Endothelial cell of umbilical vein (primary cell): ENCODE measurements around the gene RPS27. TPM values are rescaled to one million over a fixed set of nuclear protein-coding genes. Genes with fewer than 3 reads are reported as not detected.

ENCODE experiments used
- BruUV-seq: library from RNA; stranded (reverse); fragments of 400-500 nt; replicated peaks from 2 replicates; lab custom pipeline; 2021; lab: Mats Ljungman, UMichigan
- CTCF ChIA-PET: fragments of 300-600, 350-600 bp; sonication (Branson Sonifier 250); formaldehyde crosslinking; loops from one replicate; lab custom pipeline; 2021; ENCODE audit warnings: antibody characterized with exemption, inconsistent platforms; lab: Charles Lee
- POLR2A ChIA-PET: fragments of 300-600, 350-600 bp; sonication (Branson Sonifier 250); formaldehyde crosslinking; loops from one replicate; lab custom pipeline; 2021; ENCODE audit warnings: antibody characterized with exemption, inconsistent platforms; lab: Charles Lee
- DNase-seq: peaks from one replicate; pipeline ENCODE4 v3.0.0-alpha.2; 2011; ENCODE audit warnings: low read depth, low spot score
- FAIRE-seq: peaks from 2 replicates; lab custom pipeline; 2011; peaks lifted over from hg19 to GRCh38; lab: Jason Lieb, UNC
- H2AFZ ChIP-seq: 2 replicates; pipeline ENCODE4 v1.6.0; 2012; ENCODE audit warnings: low read depth, low read length, control low read depth, inconsistent platforms
- H3K27ac ChIP-seq: 2 replicates; pipeline ENCODE4 v1.5.1; 2011; ENCODE audit warnings: low read depth, mild to moderate bottlenecking, control low read depth, low read length, moderate library complexity; ENCODE audit not compliant: insufficient read depth
- H3K27me3 ChIP-seq, 2 experiments: 2 replicates each; pipeline versions ENCODE4 v1.6.0 to v1.6.1; 2011; ENCODE audit warnings: low read length in 2 of 2, mixed read lengths in 1 of 2; ENCODE audit not compliant: control insufficient read depth in 2 of 2, insufficient read depth in 2 of 2
- H3K36me3 ChIP-seq, 2 experiments: 2 replicates in 1 of 2; 3 replicates in 1 of 2; pipeline ENCODE4 v1.5.1; 2011; ENCODE audit warnings: low read length in 2 of 2, mild to moderate bottlenecking in 1 of 2, moderate library complexity in 1 of 2; ENCODE audit not compliant: control insufficient read depth in 2 of 2, insufficient read depth in 2 of 2; ENCODE audit errors: extremely low read depth in 1 of 2
- H3K4me1 ChIP-seq: 3 replicates; pipeline ENCODE4 v1.5.1; 2011; ENCODE audit warnings: mild to moderate bottlenecking, low read length; ENCODE audit not compliant: control insufficient read depth, insufficient read depth; ENCODE audit errors: extremely low read depth
- H3K4me2 ChIP-seq: 2 replicates; pipeline ENCODE4 v1.6.1; 2011; ENCODE audit warnings: low read length, control low read depth, mixed read lengths; ENCODE audit not compliant: insufficient read depth
- H3K4me3 ChIP-seq, 3 experiments: fragments of 200-600 bp in 1 of 3; sonication (generic), shearing (Covaris generic) in 1 of 3; replicated peaks in 1 of 3; 2 replicates each; pipeline ENCODE4 v1.5.1; 2011 to 2016; ENCODE audit warnings: control low read depth in 3 of 3, low read length in 3 of 3, mild to moderate bottlenecking in 2 of 3, inconsistent platforms in 1 of 3, low read depth in 1 of 3, moderate library complexity in 1 of 3; ENCODE audit not compliant: insufficient read depth in 1 of 3
- H3K79me2 ChIP-seq: 2 replicates; pipeline ENCODE4 v1.6.0; 2012; ENCODE audit warnings: low read length, inconsistent platforms; ENCODE audit not compliant: control insufficient read depth, insufficient read depth
- H3K9ac ChIP-seq: replicated peaks from 2 replicates; pipeline ENCODE3; 2011; ENCODE audit warnings: low read length, control low read depth; ENCODE audit not compliant: insufficient read depth; ENCODE audit errors: extremely low read depth
- H3K9me1 ChIP-seq: replicated peaks from 3 replicates; pipeline ENCODE4 v1.6.0; 2011; ENCODE audit warnings: mild to moderate bottlenecking, low read length; ENCODE audit not compliant: control insufficient read depth, insufficient read depth; ENCODE audit errors: extremely low read depth
- H3K9me3 ChIP-seq: replicated peaks from 2 replicates; pipeline ENCODE4 v1.5.1; 2012; ENCODE audit warnings: low read length, inconsistent platforms; ENCODE audit not compliant: control insufficient read depth, insufficient read depth
- H4K20me1 ChIP-seq: replicated peaks from 2 replicates; pipeline ENCODE3; 2011; ENCODE audit warnings: mild to moderate bottlenecking, low read length; ENCODE audit not compliant: control insufficient read depth, insufficient read depth; ENCODE audit errors: extremely low read depth
- EZH2 ChIP-seq: IDR thresholded peaks from 2 replicates; pipeline ENCODE4 v1.6.1; 2012; ENCODE audit warnings: borderline replicate concordance, low read depth, mild to moderate bottlenecking, moderate library complexity, low read length, inconsistent platforms; ENCODE audit not compliant: severe bottlenecking
- GATA2 ChIP-seq: IDR thresholded peaks from 2 replicates; pipeline ENCODE4 v1.7.0; 2011; ENCODE audit warnings: low read depth, mild to moderate bottlenecking, moderate library complexity, mixed read lengths, low read length; ENCODE audit not compliant: insufficient read length, insufficient read depth
- JUN ChIP-seq: IDR thresholded peaks from 2 replicates; pipeline ENCODE4 v1.6.1; 2011; ENCODE audit warnings: borderline replicate concordance, low read depth; ENCODE audit not compliant: insufficient read length, insufficient read depth
- MAX ChIP-seq: IDR thresholded peaks from 2 replicates; pipeline ENCODE4 v1.6.1; 2011; ENCODE audit not compliant: insufficient read depth, insufficient read length
- MYC ChIP-seq: IDR thresholded peaks from one replicate; pipeline ENCODE4 v1.6.1; 2011; ENCODE audit warnings: mild to moderate bottlenecking, low read depth, low read length
- POLR2A ChIP-seq: IDR thresholded peaks from 2 replicates; pipeline ENCODE4 v1.6.1; 2012; ENCODE audit warnings: low read depth, mild to moderate bottlenecking, control low read depth, low read length
- POLR2AphosphoS5 ChIP-seq: IDR thresholded peaks from 2 replicates; pipeline ENCODE4 v1.6.1; 2012; ENCODE audit warnings: low read depth, mild to moderate bottlenecking, control low read depth, low read length, moderate library complexity; ENCODE audit not compliant: insufficient read depth
- dilution Hi-C: fragments of 300-500 bp; cut with MboI; formaldehyde crosslinking; loops from one replicate; pipeline ENCODE4 v1.15.0; 2019; ENCODE audit warnings: low sequenced_read_pairs; ENCODE audit not compliant: extremely low pct_ligation_motif_present
- intact Hi-C: fragments of 100-400 bp; cut with micrococcal nuclease; formaldehyde crosslinking; loops from one replicate; pipeline ENCODE4 v1.10.0; 2022
- polyA plus RNA-seq, 4 experiments: library from polyadenylated mRNA; depleted of rRNA in 3 of 4; stranded (reverse) in 3 of 4; unstranded in 1 of 4; fragments of >200 nt; gene quantifications; 2 replicates each; pipeline versions ENCODE4 v1.2.1 to v1.2.3, GENCODE V29; 2011 to 2012; ENCODE audit warnings: missing spikeins in 1 of 4
- total RNA-seq: library from RNA; stranded (reverse); gene quantifications from 2 replicates; pipeline ENCODE4 v1.2.3, GENCODE V29; 2021

RPS27 gene
- total and polyA plus RNA-seq, 2 donors (not counting 3 experiments of a cell fraction or from before 2014, with no cell fraction given): 1,120 to 1,521 TPM

GRCh38 chr1:153941826-153942725 lies 48.5 kb upstream of the RPS27 start:
- no peaks in the 10 kb centered on the region for H3K9me1 ChIP-seq
- BruUV-seq: no TSS peak
- H3K4me1 ChIP-seq: peaks cover 9% of the 10 kb centered on the region
- no peak for TF ChIP-seq GATA2
- TF ChIP-seq EZH2: no peak
- no peak for TF ChIP-seq MYC
- peaks cover 2 to 36% of the 10 kb centered on the region in 2 experiments for H3K36me3 ChIP-seq
- peaks cover 16% of the 10 kb centered on the region for H3K79me2 ChIP-seq
- ChIA-PET CTCF (no interaction called here), POLR2A (no interaction called here)
- no peak overlapping the region for H3K4me2 ChIP-seq
- no peak overlapping the region for H3K27ac ChIP-seq
- intact Hi-C loops: no loop called here
- no peaks in the 10 kb centered on the region for H3K9me3 ChIP-seq
- H2AFZ ChIP-seq: no peak overlapping the region
- H4K20me1 ChIP-seq: no peaks in the 10 kb centered on the region
- H3K27me3 ChIP-seq: no peaks in the 10 kb centered on the region
- H3K9ac ChIP-seq: no peak overlapping the region
- no peak for DNase-seq
- dilution Hi-C loops: no loop called here
- no peak overlapping the region for H3K4me3 ChIP-seq
- no peak for FAIRE-seq

- no peak overlapping the region for H3K4me2 ChIP-seq
- no peak for FAIRE-seq
- dilution Hi-C loops (no loop called here), intact Hi-C loops (no loop called here)
- H4K20me1 ChIP-seq: no peaks in the 10 kb centered on the region
- TF ChIP-seq EZH2: no peak
- TF ChIP-seq JUN: no peak
- TF ChIP-seq POLR2AphosphoS5: no peak
- TF ChIP-seq MAX: no peak
- TF ChIP-seq POLR2A: no peak
- TF ChIP-seq MYC: no peak
- peaks cover 16% of the 10 kb centered on the region for H3K79me2 ChIP-seq
- H3K4me3 ChIP-seq: no peak overlapping the region
- H3K36me3 ChIP-seq: peaks cover 2 to 36% of the 10 kb centered on the region in 2 experiments
- ChIA-PET CTCF (interaction anchor here (3.9 to 5.3 kb wide), 3 partner anchors 15 to 121 kb away, joined by 34 to 65 read pairs (median 37); partner anchors contain the start of gene CREB3L4), POLR2A (interaction anchor here (0.6 kb wide), 1 partner anchor 47 kb away, joined by 8 read pairs; no protein-coding TSS in a partner anchor)
- H3K27me3 ChIP-seq: no peaks in the 10 kb centered on the region
- peaks cover 9% of the 10 kb centered on the region for H3K4me1 ChIP-seq
- no TSS peak for BruUV-seq
- no peak overlapping the region for H2AFZ ChIP-seq
- no peak overlapping the region for H3K27ac ChIP-seq
- H3K9me1 ChIP-seq: no peaks in the 10 kb centered on the region
- no peaks in the 10 kb centered on the region for H3K9me3 ChIP-seq
- no peak for DNase-seq
- H3K9ac ChIP-seq: no peak overlapping the region
Observed at GRCh38 chr1:153942766-153943549, 47.6 kb upstream of the RPS27 start.
